ENCODE measurements around the gene C11orf68. TPM values are rescaled to one million over a fixed set of nuclear protein-coding genes. Genes with fewer than 3 reads are reported as not detected.
"Not testable (repeated sequence)": the region's sequence is repeated elsewhere in the genome, so short reads cannot be mapped to it uniquely, and the experiment has no call there.

The C11orf68 gene
- total RNA-seq, 2 donors from 2014 or later: 29.9 to 31.8 TPM

DNA sequence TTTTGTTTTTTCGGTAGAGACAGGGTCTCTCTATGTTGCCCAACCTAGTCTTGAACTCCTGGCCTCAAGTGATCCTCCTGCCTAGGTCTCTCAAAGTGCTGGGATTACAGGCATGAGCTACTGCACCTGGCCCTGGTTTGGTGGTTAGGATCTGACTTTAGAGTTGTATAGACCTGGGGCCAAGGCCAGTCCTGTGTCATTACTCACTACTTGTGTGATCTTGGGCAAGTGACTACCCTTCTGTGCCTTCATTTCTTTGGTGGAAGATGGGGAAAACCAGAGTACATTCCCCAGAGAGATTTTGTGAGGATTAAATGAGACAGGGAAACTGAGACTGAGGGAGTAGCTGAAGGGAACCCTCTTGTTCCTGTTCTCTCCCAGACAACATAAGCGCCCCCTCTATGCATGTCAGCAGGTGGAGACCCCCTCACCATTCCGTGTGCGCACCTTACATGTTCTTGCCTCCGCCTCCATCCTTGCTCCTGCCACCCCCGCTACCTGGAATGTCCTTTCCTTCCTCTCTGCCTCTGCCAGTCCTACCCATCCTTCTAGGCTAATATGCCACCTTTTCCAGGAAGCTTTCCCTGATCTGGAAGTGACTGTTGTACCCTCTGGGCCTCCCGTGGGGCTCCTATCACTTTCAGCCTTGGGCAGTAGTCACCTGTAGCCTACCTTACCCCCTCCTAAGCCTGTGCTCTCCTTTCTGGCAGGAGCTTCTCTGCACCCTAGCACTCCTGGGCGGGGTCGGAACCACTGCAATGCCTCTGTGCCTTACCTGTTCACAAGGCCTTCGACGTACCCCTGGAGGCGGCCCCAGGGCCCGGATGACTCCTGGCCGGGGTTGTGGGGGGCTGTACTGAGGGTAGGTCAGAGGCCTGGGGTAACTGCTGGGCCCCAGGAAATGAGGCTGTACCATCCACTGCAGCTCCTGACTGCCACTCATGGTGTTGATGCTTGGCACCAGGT is 22.5 kb downstream of the C11orf68 start:
- no peak for ATAC-seq
- no peak for DNase-seq
- intact Hi-C loops (cut with DNase I): no loop called here

- ATAC-seq (no peak), DNase-seq (no peak)
- intact Hi-C loops (cut with DNase I): no loop called here
Measured at GRCh38 chr11:65895482-65895981, 23.3 kb downstream of the C11orf68 start.

DNA sequence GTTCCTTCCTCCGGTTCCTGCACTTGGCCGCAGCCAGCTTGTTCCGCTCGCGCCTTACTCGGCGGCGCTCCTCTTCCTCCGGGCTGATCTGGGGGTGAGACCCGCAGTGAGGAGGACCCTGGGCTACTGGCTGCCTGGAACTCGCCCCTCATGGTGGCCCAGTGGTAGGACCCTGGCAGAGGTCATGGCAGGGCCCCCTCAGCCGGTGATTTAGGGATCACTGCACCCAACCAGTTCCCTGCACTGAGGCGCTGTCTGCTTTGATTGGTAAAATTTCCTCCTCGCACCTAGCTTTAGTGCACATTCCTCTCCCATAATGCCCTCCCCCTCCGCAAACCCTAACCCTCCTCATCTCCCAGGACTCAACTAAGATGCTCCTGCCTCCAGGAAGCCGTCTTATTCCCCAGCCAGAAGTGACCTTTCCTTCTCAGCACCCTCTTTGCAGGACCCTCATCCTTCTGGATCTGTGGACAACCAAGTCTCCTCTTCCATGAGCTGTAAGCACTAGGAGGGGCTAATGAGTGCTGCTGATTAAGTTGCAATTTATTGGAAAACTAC is 24.7 kb downstream of the C11orf68 start:
- intact Hi-C loops (cut with DNase I): no loop called here
- DNase-seq (peak; percentile 73), ATAC-seq (no peak)

DNA sequence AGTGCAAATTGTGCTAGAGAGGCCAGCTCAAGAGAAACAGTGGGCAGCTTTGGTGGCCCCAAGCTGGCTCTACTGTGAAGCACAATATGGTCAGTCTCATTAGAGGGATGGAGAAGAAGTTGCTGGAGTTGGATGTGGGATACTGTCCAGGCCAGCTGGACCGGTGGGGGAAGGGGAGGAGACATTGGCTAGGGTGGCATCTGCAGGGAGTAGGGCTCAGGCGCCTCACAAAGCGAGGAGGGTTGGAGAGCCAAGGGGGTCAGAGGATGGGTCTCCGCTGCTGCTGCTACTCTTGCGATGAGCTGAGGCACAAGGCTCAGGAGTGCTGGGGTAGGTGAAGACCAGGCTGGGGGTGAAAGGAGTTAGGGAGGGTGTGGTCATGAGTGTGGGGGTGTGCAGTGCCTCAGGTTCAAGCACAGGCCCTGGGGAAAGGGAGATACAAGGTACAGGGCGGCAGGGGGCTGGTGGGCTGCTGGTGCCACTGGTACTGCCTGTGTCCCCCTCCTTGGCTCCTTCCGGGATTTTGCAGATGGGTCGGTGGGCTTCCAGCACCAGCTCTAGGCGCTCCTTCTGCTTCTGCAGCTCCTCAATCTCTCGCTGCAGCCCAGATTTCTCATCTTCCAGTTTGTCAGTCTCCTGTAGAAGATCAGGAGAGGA is 26.1 kb downstream of the C11orf68 start:
- DNase-seq: no peak
- ATAC-seq: no peak
- intact Hi-C loops (cut with DNase I): no loop called here

GRCh38 chr11:65892137-65892540 is 26.7 kb downstream of the C11orf68 start:
- intact Hi-C loops (cut with DNase I); DNase-seq; ATAC-seq: not testable (repeated sequence)

DNA sequence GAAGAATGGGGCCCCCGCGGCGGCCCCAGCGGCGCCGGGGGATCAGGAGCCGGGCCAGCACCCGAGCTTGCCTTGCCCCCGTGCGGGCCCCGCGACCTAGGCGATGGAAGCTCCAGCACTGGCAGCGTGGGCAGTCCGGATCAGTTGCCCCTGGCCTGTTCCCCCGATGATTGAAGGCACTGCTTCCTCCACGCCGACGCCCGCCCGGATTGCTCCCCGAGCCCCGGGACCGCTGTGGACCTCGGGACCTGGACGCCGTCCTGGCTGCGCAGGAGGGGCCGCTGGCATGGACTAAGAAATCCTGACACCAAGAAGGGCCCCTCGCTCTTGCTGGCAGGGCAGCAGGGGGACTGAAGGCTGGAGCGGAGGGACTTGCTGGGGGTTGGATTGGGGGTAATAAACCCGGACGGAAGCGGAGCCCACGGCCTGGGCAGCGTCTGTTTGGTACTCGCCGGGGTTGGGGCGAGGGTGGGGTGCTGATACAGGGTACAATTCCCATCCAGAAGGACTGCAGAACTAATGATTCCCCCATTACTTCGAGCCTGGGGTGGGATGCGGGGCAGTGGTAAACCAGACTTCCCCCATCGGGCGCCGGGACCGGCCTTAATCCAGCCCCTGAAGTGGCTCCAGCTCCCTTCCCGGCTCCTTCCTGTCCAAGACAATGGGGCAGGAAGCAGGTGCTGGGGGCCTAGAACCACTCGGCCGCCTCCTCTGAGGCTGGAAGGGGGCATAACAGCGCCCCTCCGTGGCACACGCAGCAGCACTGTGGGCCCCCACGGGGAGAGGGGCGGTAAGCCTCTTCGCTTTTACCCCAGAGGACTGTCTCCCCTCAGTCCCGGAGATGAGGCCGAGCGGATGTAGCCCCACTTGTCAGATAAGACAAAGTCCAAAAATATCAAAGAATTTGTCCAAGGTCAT is 27.4 kb downstream of the C11orf68 start:
- ATAC-seq: peak; percentile 1
- intact Hi-C loops (cut with DNase I): loop anchor here in 1 of 2 donors (2.0 kb wide), 1 partner anchor 25 kb away; no protein-coding TSS in a partner anchor
- DNase-seq: peak; percentile 82

GRCh38 chr11:65890324-65891218 is 28.3 kb downstream of the C11orf68 start, which contains the start of gene CCDC85B:
Gene CCDC85B, plus strand, starts transcription at chr11:65890673. Its CDS starts 111 bp downstream, at chr11:65890784.
- intact Hi-C loops (cut with DNase I): loop anchor here in 1 of 2 donors (2.0 kb wide), 1 partner anchor 26 kb away; no protein-coding TSS in a partner anchor
- DNase-seq (peak; percentile 99), ATAC-seq (peak; percentile 81 to 82)

- peak; percentile 97 for DNase-seq
- peak; percentile 82 to 84 for ATAC-seq
- intact Hi-C loops (cut with DNase I): loop anchor here (1.0 to 10.0 kb wide), 2 partner anchors 73 to 77 kb away; partner anchors contain the start of gene SART1 (in 2 of the 2)
Measured at GRCh38 chr11:65888163-65888814, 30.6 kb downstream of the C11orf68 start, which contains the start of gene FIBP. Gene FIBP, minus strand, starts transcription at chr11:65888471. Its CDS starts 53 bp downstream, at chr11:65888418.

- no peak for ATAC-seq
Measured at GRCh38 chr11:65887723-65888162, 31.1 kb downstream of the C11orf68 start.

GRCh38 chr11:65886826-65887722 is 31.8 kb downstream of the C11orf68 start:
- DNase-seq: no peak

More at GRCh38 chr11:65887723-65888162, 31.1 kb downstream of the C11orf68 start:
- no peak for DNase-seq
- intact Hi-C loops (cut with DNase I): loop anchor here (1.0 to 10.0 kb wide), 2 partner anchors 74 to 77 kb away; partner anchors contain the start of gene SART1 (in 2 of the 2)

GRCh38 chr11:65885808-65886536 is 32.9 kb downstream of the C11orf68 start:
- ATAC-seq (no peak), DNase-seq (no peak)
- intact Hi-C loops (cut with DNase I): loop anchor here (2.0 to 10.0 kb wide), 2 partner anchors 79 to 103 kb away; partner anchors contain the start of gene SART1 (in 1 of the 2)

More at GRCh38 chr11:65886826-65887722, 31.8 kb downstream of the C11orf68 start:
- ATAC-seq: no peak
- intact Hi-C loops (cut with DNase I): loop anchor here in 1 of 2 donors (10.0 kb wide), 1 partner anchor 78 kb away; the partner anchor contains the start of gene SART1

- intact Hi-C loops (cut with DNase I): loop anchor here (2.0 to 10.0 kb wide), 2 partner anchors 80 to 104 kb away; partner anchors contain the start of gene SART1 (in 1 of the 2)
- no peak for ATAC-seq
- no peak for DNase-seq
Measured at GRCh38 chr11:65885231-65885630, 33.6 kb downstream of the C11orf68 start.

GRCh38 chr11:65884716-65885092 is 34.2 kb downstream of the C11orf68 start:
- intact Hi-C loops (cut with DNase I): loop anchor here (2.0 to 10.0 kb wide), 3 partner anchors 80 to 104 kb away; partner anchors contain the start of gene SART1 (in 1 of the 2)
- ATAC-seq (peak; percentile 12 to 18), DNase-seq (peak; percentile 79)

Measured in left cardiac atrium (tissue), 4 donors.